Measurements from ENCODE around the gene PTCH2. TPM values are rescaled to one million over a fixed set of nuclear protein-coding genes. Genes with fewer than 3 reads are reported as not detected.

Gene PTCH2
- total and polyA plus RNA-seq, 2 of the 13 experiments (the other 11 are each of a cell fraction or from before 2014, with no cell fraction given), result 0.60 to 1.5 TPM

GRCh38 chr1:44806704-44807363, 36.2 kb downstream of the PTCH2 start, which contains the start of gene DYNLT4 (continued):
- TF ChIP-seq ZNF180 (CRISPR knock-in tag; IDR thresholded peaks at IDR 0.05; ENCODE audit: borderline replicate concordance, low read depth) (no peak), ZBED4 (CRISPR knock-in tag; IDR thresholded peaks at IDR 0.05; ENCODE audit: borderline replicate concordance) (no peak), ZKSCAN8 (CRISPR knock-in tag; IDR thresholded peaks at IDR 0.05; ENCODE audit: borderline replicate concordance) (0 out of 2 replicates have a peak, but pooled peaks have one; percentile 1), MIER2 (CRISPR knock-in tag; IDR thresholded peaks at IDR 0.05) (no peak), SMC3 (IDR thresholded peaks at IDR 0.05; ENCODE audit: low read length) (no peak), SP5 (CRISPR knock-in tag; IDR thresholded peaks at IDR 0.05; ENCODE audit: borderline replicate concordance, low read depth) (no peak), ZNF7 (CRISPR knock-in tag; IDR thresholded peaks at IDR 0.05) (no peak), ATF3 (CRISPR knock-in tag; IDR thresholded peaks at IDR 0.05) (peak; percentile 4; the same call in 1 of the 2 replicates), ZNF329 (CRISPR knock-in tag; IDR thresholded peaks at IDR 0.05; ENCODE audit: low read depth) (no peak), WIZ (CRISPR knock-in tag; IDR thresholded peaks at IDR 0.05) (0 out of 2 replicates have a peak, but pooled peaks have one; percentile 0), ZSCAN20 (CRISPR knock-in tag; IDR thresholded peaks at IDR 0.05; ENCODE audit: borderline replicate concordance) (no peak), ZNF501 (CRISPR knock-in tag; IDR thresholded peaks at IDR 0.05) (no peak; the same call in 1 of the 2 replicates), FOSL1 (CRISPR knock-in tag; IDR thresholded peaks at IDR 0.05; ENCODE audit: borderline replicate concordance) (peak; percentile 55; the same call in 1 of the 2 replicates), ELF3 (CRISPR knock-in tag; IDR thresholded peaks at IDR 0.05) (peak; percentile 62), EP300 (IDR thresholded peaks at IDR 0.05; ENCODE audit: low read depth in 2 of 2, low read length in 2 of 2) (no peak; a peak in 1 of 4 replicates), EP300 (CRISPR knock-in tag; IDR thresholded peaks at IDR 0.05; ENCODE audit: borderline replicate concordance) (no peak)
- TF ChIP-seq, protein P1, sequence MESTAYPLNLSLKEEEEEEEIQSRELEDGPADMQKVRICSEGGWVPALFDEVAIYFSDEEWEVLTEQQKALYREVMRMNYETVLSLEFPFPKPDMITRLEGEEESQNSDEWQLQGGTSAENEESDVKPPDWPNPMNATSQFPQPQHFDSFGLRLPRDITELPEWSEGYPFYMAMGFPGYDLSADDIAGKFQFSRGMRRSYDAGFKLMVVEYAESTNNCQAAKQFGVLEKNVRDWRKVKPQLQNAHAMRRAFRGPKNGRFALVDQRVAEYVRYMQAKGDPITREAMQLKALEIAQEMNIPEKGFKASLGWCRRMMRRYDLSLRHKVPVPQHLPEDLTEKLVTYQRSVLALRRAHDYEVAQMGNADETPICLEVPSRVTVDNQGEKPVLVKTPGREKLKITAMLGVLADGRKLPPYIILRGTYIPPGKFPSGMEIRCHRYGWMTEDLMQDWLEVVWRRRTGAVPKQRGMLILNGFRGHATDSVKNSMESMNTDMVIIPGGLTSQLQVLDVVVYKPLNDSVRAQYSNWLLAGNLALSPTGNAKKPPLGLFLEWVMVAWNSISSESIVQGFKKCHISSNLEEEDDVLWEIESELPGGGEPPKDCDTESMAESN (CRISPR knock-in tag; conservative IDR thresholded peaks at IDR 0.05), result no peak
- TF ChIP-seq, protein P2, sequence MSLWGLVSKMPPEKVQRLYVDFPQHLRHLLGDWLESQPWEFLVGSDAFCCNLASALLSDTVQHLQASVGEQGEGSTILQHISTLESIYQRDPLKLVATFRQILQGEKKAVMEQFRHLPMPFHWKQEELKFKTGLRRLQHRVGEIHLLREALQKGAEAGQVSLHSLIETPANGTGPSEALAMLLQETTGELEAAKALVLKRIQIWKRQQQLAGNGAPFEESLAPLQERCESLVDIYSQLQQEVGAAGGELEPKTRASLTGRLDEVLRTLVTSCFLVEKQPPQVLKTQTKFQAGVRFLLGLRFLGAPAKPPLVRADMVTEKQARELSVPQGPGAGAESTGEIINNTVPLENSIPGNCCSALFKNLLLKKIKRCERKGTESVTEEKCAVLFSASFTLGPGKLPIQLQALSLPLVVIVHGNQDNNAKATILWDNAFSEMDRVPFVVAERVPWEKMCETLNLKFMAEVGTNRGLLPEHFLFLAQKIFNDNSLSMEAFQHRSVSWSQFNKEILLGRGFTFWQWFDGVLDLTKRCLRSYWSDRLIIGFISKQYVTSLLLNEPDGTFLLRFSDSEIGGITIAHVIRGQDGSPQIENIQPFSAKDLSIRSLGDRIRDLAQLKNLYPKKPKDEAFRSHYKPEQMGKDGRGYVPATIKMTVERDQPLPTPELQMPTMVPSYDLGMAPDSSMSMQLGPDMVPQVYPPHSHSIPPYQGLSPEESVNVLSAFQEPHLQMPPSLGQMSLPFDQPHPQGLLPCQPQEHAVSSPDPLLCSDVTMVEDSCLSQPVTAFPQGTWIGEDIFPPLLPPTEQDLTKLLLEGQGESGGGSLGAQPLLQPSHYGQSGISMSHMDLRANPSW (CRISPR knock-in tag; IDR thresholded peaks at IDR 0.05; ENCODE audit: borderline replicate concordance), result no peak

Measured in HepG2 (cell line).